K562 (cell line): ENCODE results near the gene PCBP3. TPM values are rescaled to one million over a fixed set of nuclear protein-coding genes. Genes with fewer than 3 reads are reported as not detected.

Source experiments
- ARNT ChIP-seq, 2 experiments: fragments of 450-650 bp; IDR thresholded peaks; 2 replicates each; pipeline ENCODE4 v1.6.1; 2016; ENCODE audit warnings: mild to moderate bottlenecking in 1 of 2
- BHLHE40 ChIP-seq: IDR thresholded peaks from 2 replicates; pipeline ENCODE4 v1.6.1; 2011; ENCODE audit warnings: low read length, improper control_type of control experiment
- CTCF ChIP-seq, 3 experiments: IDR thresholded peaks in 2 of 3; conservative IDR thresholded peaks in 1 of 3; 2 replicates each; pipeline ENCODE4 v1.5.1; 2011 to 2012; ENCODE audit warnings: low read length in 3 of 3, mild to moderate bottlenecking in 3 of 3, control low read depth in 2 of 3, improper control_type of control experiment in 1 of 3, inconsistent platforms in 1 of 3, low read depth in 1 of 3, mixed read lengths in 1 of 3, moderate library complexity in 1 of 3; ENCODE audit not compliant: insufficient read depth in 2 of 3
- EZH2 ChIP-seq: IDR thresholded peaks from 2 replicates; pipeline ENCODE4 v1.6.1; 2012; ENCODE audit warnings: low read depth, mild to moderate bottlenecking, inconsistent platforms, low read length, borderline replicate concordance
- GABPA ChIP-seq: fragments of 200-800 bp; sonication (Bioruptor generic); conservative IDR thresholded peaks from 2 replicates; pipeline ENCODE4 v1.6.1; 2016; ENCODE audit warnings: low read depth, missing genetic modification characterization, missing compliant biosample characterization
- KAT7 ChIP-seq: sonication (generic); formaldehyde crosslinking; IDR thresholded peaks from 2 replicates; pipeline ENCODE4 v1.8.0; 2022; ENCODE audit warnings: missing genetic modification reagents, mild to moderate bottlenecking, borderline replicate concordance
- KDM4B ChIP-seq, 2 experiments: fragments of 450-650 bp in 1 of 2; sonication (generic) in 1 of 2; IDR thresholded peaks; 2 replicates each; pipeline ENCODE4 v1.6.1; 2016 to 2017; ENCODE audit warnings: borderline replicate concordance in 2 of 2, antibody characterized with exemption in 1 of 2, low read depth in 1 of 2, mild to moderate bottlenecking in 1 of 2
- KHSRP ChIP-seq: fragments of 450-650 bp; IDR thresholded peaks from 2 replicates; pipeline ENCODE4 v1.6.1; 2017
- MYC ChIP-seq, 2 experiments: fragments of 250-450 bp in 1 of 2; sonication (Bioruptor Pico) in 1 of 2; IDR thresholded peaks; 2 replicates each; pipeline versions ENCODE4 v1.5.1 to v1.6.1; 2012 to 2021; ENCODE audit warnings: low read depth in 2 of 2, borderline replicate concordance in 1 of 2, improper control_type of control experiment in 1 of 2, low read length in 1 of 2, mild to moderate bottlenecking in 1 of 2, moderate library complexity in 1 of 2
- PKNOX1 ChIP-seq: fragments of 450-650 bp; IDR thresholded peaks from 2 replicates; pipeline ENCODE4 v1.6.1; 2016
- PTBP1 ChIP-seq: fragments of 200-400 bp; formaldehyde crosslinking; IDR thresholded peaks from 2 replicates; pipeline ENCODE4 v1.6.1; 2017; ENCODE audit warnings: low read depth, low read length
- RAD21 ChIP-seq, 2 experiments: fragments of 250-450 bp in 1 of 2; fragments of 450-650 bp in 1 of 2; sonication (Bioruptor Pico) in 1 of 2; formaldehyde crosslinking in 1 of 2; IDR thresholded peaks in 1 of 2; conservative IDR thresholded peaks in 1 of 2; 2 replicates each; pipeline versions ENCODE4 v1.4.0 to v1.8.0; 2020 to 2022; ENCODE audit warnings: mild to moderate bottlenecking in 2 of 2, moderate library complexity in 1 of 2
- SIN3A ChIP-seq, 2 experiments: fragments of 150-350 bp in 1 of 2; IDR thresholded peaks; 2 replicates each; pipeline ENCODE4 v1.6.1; 2011 to 2016; ENCODE audit warnings: borderline replicate concordance in 2 of 2, low read depth in 2 of 2, low read length in 2 of 2, mild to moderate bottlenecking in 2 of 2, moderate library complexity in 2 of 2; ENCODE audit not compliant: control insufficient read depth in 1 of 2
- SIX5 ChIP-seq, 2 experiments: IDR thresholded peaks; 2 replicates each; pipeline ENCODE4 v1.6.1; 2011; ENCODE audit warnings: low read length in 2 of 2, borderline replicate concordance in 1 of 2, low read depth in 1 of 2, mild to moderate bottlenecking in 1 of 2, moderate library complexity in 1 of 2; ENCODE audit not compliant: insufficient read depth in 1 of 2
- SMARCA5 ChIP-seq: fragments of 450-650 bp; IDR thresholded peaks from 2 replicates; pipeline ENCODE4 v1.6.1; 2016
- TAF15 ChIP-seq: fragments of 200-400 bp; formaldehyde crosslinking; IDR thresholded peaks from 2 replicates; pipeline ENCODE4 v1.6.1; 2017; ENCODE audit warnings: mild to moderate bottlenecking, low read depth, low read length, moderate library complexity
- USF2 ChIP-seq: sonication (generic); formaldehyde crosslinking; IDR thresholded peaks from 2 replicates; pipeline ENCODE4 v1.5.0; 2020; ENCODE audit warnings: missing genetic modification reagents
- VEZF1 ChIP-seq: fragments of 200-800 bp; sonication (Bioruptor generic); IDR thresholded peaks from 2 replicates; pipeline ENCODE4 v1.6.1; 2017; ENCODE audit warnings: missing genetic modification characterization, missing compliant biosample characterization
- ZBED1 ChIP-seq: IDR thresholded peaks from 2 replicates; pipeline ENCODE4 v1.6.1; 2014
- ZNF280A ChIP-seq: fragments of 450-650 bp; IDR thresholded peaks from 2 replicates; pipeline ENCODE4 v1.6.1; 2018; ENCODE audit warnings: mild to moderate bottlenecking, low read depth; ENCODE audit not compliant: partially characterized antibody
- polyA plus RNA-seq, 8 experiments: library from polyadenylated mRNA; depleted of rRNA in 4 of 8; stranded (reverse) in 5 of 8; unstranded in 3 of 8; fragments of >200 nt; fragmentation: Nextera tagmentation in 2 of 8; fragmentation: Illumina TruSeq in 1 of 8; extraction: Ambion mirVana in 2 of 8; extraction: Trizol in 1 of 8; gene quantifications; 2 replicates each; pipeline versions ENCODE4 v1.2.1 to v1.2.3, GENCODE V29; 2011 to 2014; ENCODE audit warnings: inconsistent platforms in 1 of 8, missing spikeins in 1 of 8
- total RNA-seq, 7 experiments: library from RNA; depleted of rRNA in 6 of 7; stranded (reverse); fragments of >200 nt in 6 of 7; fragmentation: Illumina TruSeq in 2 of 7; extraction: Trizol in 2 of 7; gene quantifications; 2 replicates each; pipeline versions ENCODE4 v1.2.1 to v1.2.3, GENCODE V29; 2011 to 2021; ENCODE audit warnings: low replicate concordance in 1 of 7

The PCBP3 gene
- total and polyA plus RNA-seq, 9 of the 15 experiments (the other 6 are each of a cell fraction or from before 2014, with no cell fraction given): 0.18 TPM; not detected in 8

GRCh38 chr21:45818276-45818903 lies 174.9 kb downstream of the PCBP3 start (continued):
- TF ChIP-seq KDM4B (IDR thresholded peaks at IDR 0.05; ENCODE audit: borderline replicate concordance in 2 of 2, low read depth in 1 of 2): no peak
- TF ChIP-seq EZH2: no peak
- TF ChIP-seq KAT7 (CRISPR knock-in tag): no peak
- TF ChIP-seq TAF15: no peak
- no peak for TF ChIP-seq ZBED1
- TF ChIP-seq SIX5 (IDR thresholded peaks at IDR 0.05; ENCODE audit: borderline replicate concordance in 1 of 2, insufficient read depth in 1 of 2, low read depth in 1 of 2, low read length in 2 of 2): no peak
- peak; percentile 52 to 54 (median 54) for TF ChIP-seq CTCF (IDR thresholded peaks at IDR 0.05 in 2 of 3, conservative IDR thresholded peaks at IDR 0.05 in 1 of 3; ENCODE audit: insufficient read depth in 2 of 3, low read depth in 1 of 3, low read length in 3 of 3)
- peak; percentile 69 for TF ChIP-seq MYC (IDR thresholded peaks at IDR 0.05; ENCODE audit: low read depth, low read length)
- no peak for TF ChIP-seq MYC (CRISPR knock-in tag; IDR thresholded peaks at IDR 0.05; ENCODE audit: borderline replicate concordance, low read depth)
- peak; percentile 34 for TF ChIP-seq USF2 (CRISPR knock-in tag)
- no peak for TF ChIP-seq KHSRP
- no peak for TF ChIP-seq PTBP1
- TF ChIP-seq SMARCA5: no peak
- no peak for TF ChIP-seq ZNF280A
- no peak for TF ChIP-seq GABPA (tag)
- TF ChIP-seq BHLHE40: peak; percentile 14; the same call in 1 of the 2 replicates
- peak; percentile 24 to 61; a peak in 2 of 4 replicates for TF ChIP-seq RAD21 (CRISPR knock-in tag; conservative IDR thresholded peaks at IDR 0.05 in 1 of 2, IDR thresholded peaks at IDR 0.05 in 1 of 2)
- peak; percentile 38 for TF ChIP-seq PKNOX1
- TF ChIP-seq ARNT (IDR thresholded peaks at IDR 0.05): no peak
- TF ChIP-seq SIN3A (IDR thresholded peaks at IDR 0.05; ENCODE audit: borderline replicate concordance in 2 of 2, control insufficient read depth in 1 of 2, low read depth in 2 of 2, low read length in 2 of 2): no peak
- TF ChIP-seq VEZF1: no peak
